ENCODE results near the gene FAAH.

DNA sequence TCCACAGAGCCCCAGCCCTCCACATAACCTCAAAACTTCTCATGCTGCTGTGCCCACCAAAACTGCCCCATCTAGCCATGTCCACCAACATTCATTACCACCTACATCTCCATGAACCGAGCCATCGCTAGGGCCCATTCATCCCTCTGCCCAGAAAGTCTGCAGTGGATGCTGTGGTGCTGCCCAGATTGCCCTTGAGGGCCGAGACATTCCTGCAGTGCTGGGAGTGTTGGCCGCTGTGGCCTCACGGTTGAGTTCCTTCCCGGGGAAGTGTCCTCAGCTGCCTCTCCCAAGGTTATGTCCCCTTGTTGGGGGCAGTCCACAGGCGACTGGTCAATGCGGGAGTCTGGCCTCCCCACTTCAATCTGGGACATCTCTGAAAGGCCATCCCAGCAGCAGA is 65.2 kb downstream of the FAAH start:
- TF ChIP-seq POLR2A (IDR thresholded peaks at IDR 0.05; ENCODE audit: insufficient read depth in 1 of 2, low read depth in 2 of 2, low read length in 2 of 2) (no peak), ZNF629 (CRISPR knock-in tag; conservative IDR thresholded peaks at IDR 0.05) (no peak)
